Thyroid gland (tissue), 4 donors: ENCODE results near the gene NADK. TPM values are rescaled to one million over a fixed set of nuclear protein-coding genes. Genes with fewer than 3 reads are reported as not detected.

Experiments used
- DNase-seq, 2 donors: peaks; one replicate each; pipeline ENCODE4 v3.0.0-alpha.2; 2019
- H3K27ac ChIP-seq, 3 donors: fragments of 200-600 bp; sonication (generic); 1 replicate in 2 of 3; 2 replicates in 1 of 3; pipeline ENCODE4 v1.5.1; 2016 to 2019; ENCODE audit warnings: mild to moderate bottlenecking in 1 of 3, moderate library complexity in 1 of 3
- H3K27me3 ChIP-seq: fragments of 200-600 bp; sonication (generic); one replicate; pipeline ENCODE4 v1.5.1; 2019
- H3K36me3 ChIP-seq, 2 donors: fragments of 200-600 bp; sonication (generic); one replicate each; pipeline ENCODE4 v1.5.1; 2016 to 2019
- H3K4me1 ChIP-seq, 2 donors: fragments of 200-600 bp; sonication (generic); one replicate each; pipeline ENCODE4 v1.5.1; 2017 to 2019
- H3K4me3 ChIP-seq, 3 donors: fragments of 200-600 bp; sonication (generic); replicated peaks in 1 of 3; 1 replicate in 2 of 3; 2 replicates in 1 of 3; pipeline ENCODE4 v1.5.1; 2016; ENCODE audit warnings: mild to moderate bottlenecking in 1 of 3
- H3K9me3 ChIP-seq: fragments of 200-600 bp; sonication (generic); one replicate; pipeline ENCODE4 v1.5.1; 2017
- CTCF ChIP-seq, 6 experiments: fragments of 200-600 bp in 3 of 6; fragments of 450-650 bp in 3 of 6; sonication (generic) in 3 of 6; IDR thresholded peaks; one replicate each; pipeline ENCODE4 v1.5.1; 2016 to 2019; ENCODE audit warnings: antibody characterized with exemption in 6 of 6, mild to moderate bottlenecking in 2 of 6, inconsistent platforms in 1 of 6, moderate library complexity in 1 of 6
- POLR2A ChIP-seq, 2 donors: fragments of 450-650 bp; IDR thresholded peaks; one replicate each; pipeline ENCODE4 v1.6.1; 2017; ENCODE audit warnings: antibody characterized with exemption in 2 of 2, mild to moderate bottlenecking in 2 of 2, moderate library complexity in 1 of 2
- WGBS, 2 donors: methylation state at CpG; one replicate each; pipeline ENCODE4 v1.1.5; 2017; 5-methylcytosine and 5-hydroxymethylcytosine counted together
- intact Hi-C: fragments of 100-400 bp; cut with DNase I; formaldehyde crosslinking; loops from one replicate; pipeline ENCODE4 v1.15.1; 2023
- total RNA-seq, 4 donors: library from RNA; depleted of rRNA; stranded (reverse); fragments of >200 nt; gene quantifications; one replicate each; pipeline ENCODE4 v1.2.3, GENCODE V29; 2016

NADK gene
- total RNA-seq, 4 donors from 2014 or later: 64.8 to 91.4 (median 84.2) TPM

GRCh38 chr1:1782399-1783221 is 4.3 kb upstream of the NADK start:
- Histone ChIP-seq H3K4me3 (peak overlapping the region in 1 of 3 donors; percentile 23), H3K4me1 (peaks cover 47 to 71% of the 10 kb centered on the region in 2 donors), H3K27ac (peak overlapping the region; percentile 58 to 87 (median 79)), H3K27me3 (no peaks in the 10 kb centered on the region), H3K9me3 (no peaks in the 10 kb centered on the region), H3K36me3 (peaks cover 7 to 12% of the 10 kb centered on the region in 2 donors)
- 0 to 4% methylated on average over 17 to 18 of the region's 36 CpGs for WGBS, 2 donors
- peak; percentile 75 to 76 for DNase-seq
- intact Hi-C loops: no loop called here
- TF ChIP-seq POLR2A (IDR thresholded peaks at IDR 0.05) (peak in 1 of 2 donors; percentile 33), CTCF (IDR thresholded peaks at IDR 0.05) (no peak)

- intact Hi-C loops: no loop called here
- Histone ChIP-seq H3K27me3 (no peaks in the 10 kb centered on the region), H3K4me1 (peaks cover 50 to 75% of the 10 kb centered on the region in 2 donors), H3K36me3 (peaks cover 3 to 5% of the 10 kb centered on the region in 2 donors), H3K9me3 (no peaks in the 10 kb centered on the region), H3K4me3 (no peak overlapping the region), H3K27ac (no peak overlapping the region)
- WGBS, 2 donors: 81 to 89% methylated on average over 6 to 7 of the region's 7 CpGs
- DNase-seq: peak in 1 of 2 donors; percentile 36
- no peak for TF ChIP-seq POLR2A (IDR thresholded peaks at IDR 0.05)
- TF ChIP-seq CTCF (IDR thresholded peaks at IDR 0.05): no peak
Observed at GRCh38 chr1:1781526-1781903, 3.2 kb upstream of the NADK start.

GRCh38 chr1:1780598-1781525 is 2.6 kb upstream of the NADK start:
- no peak for TF ChIP-seq CTCF (IDR thresholded peaks at IDR 0.05)
- no peak for TF ChIP-seq POLR2A (IDR thresholded peaks at IDR 0.05)
- peak overlapping the region in 1 of 3 donors; percentile 44 for H3K27ac ChIP-seq
- no peak for DNase-seq
- no peaks in the 10 kb centered on the region for H3K9me3 ChIP-seq
- WGBS, 2 donors: 90 to 91% methylated on average over 7 of the region's 7 CpGs
- H3K4me1 ChIP-seq: peaks cover 50 to 75% of the 10 kb centered on the region in 2 donors
- H3K4me3 ChIP-seq: no peak overlapping the region
- H3K36me3 ChIP-seq: peaks cover 0 to 3% of the 10 kb centered on the region in 2 donors
- H3K27me3 ChIP-seq: no peaks in the 10 kb centered on the region
- intact Hi-C loops: no loop called here

- intact Hi-C loops: loop anchor here (5.0 kb wide), 1 partner anchor 112 kb away; the partner anchor contains the start of gene GNB1
- H3K36me3 ChIP-seq: peaks cover 0 to 2% of the 10 kb centered on the region in 2 donors
- peak overlapping the region in 2 of 3 donors; percentile 44 to 75 for H3K27ac ChIP-seq
- H3K9me3 ChIP-seq: no peaks in the 10 kb centered on the region
- WGBS, 2 donors: 62 to 77% methylated on average over 14 to 18 of the region's 19 CpGs
- no peak for TF ChIP-seq CTCF (IDR thresholded peaks at IDR 0.05)
- no peak for TF ChIP-seq POLR2A (IDR thresholded peaks at IDR 0.05)
- no peaks in the 10 kb centered on the region for H3K27me3 ChIP-seq
- H3K4me3 ChIP-seq: no peak overlapping the region
- DNase-seq: no peak
- H3K4me1 ChIP-seq: peaks cover 53 to 78% of the 10 kb centered on the region in 2 donors
Observed at GRCh38 chr1:1779691-1780597, 1.7 kb upstream of the NADK start.
